Measurements from ENCODE around the gene C1QTNF8.

The C1QTNF8 gene
- total RNA-seq: 0 reads per million in 2 donors

- DNase-seq: no peak
Measured at GRCh38 chr16:1096169-1097082, at the start of gene C1QTNF8. Gene C1QTNF8, minus strand, starts transcription at chr16:1096244. Its CDS starts 1,322 bp downstream, at chr16:1094922.

GRCh38 chr16:1145383-1146100 is 49.5 kb upstream of the C1QTNF8 start:
- no peak for DNase-seq

- no peak for DNase-seq
Measured at GRCh38 chr16:1144476-1145382, 48.7 kb upstream of the C1QTNF8 start.

- no peak for DNase-seq
Measured at GRCh38 chr16:1143761-1144450, 47.9 kb upstream of the C1QTNF8 start.

- no peak for DNase-seq
Measured at GRCh38 chr16:1142911-1143310, 46.9 kb upstream of the C1QTNF8 start.

- no peak for DNase-seq
Measured at GRCh38 chr16:1141716-1142115, 45.7 kb upstream of the C1QTNF8 start.

GRCh38 chr16:1141191-1141590 is 45.1 kb upstream of the C1QTNF8 start:
- DNase-seq: no peak

- no peak for DNase-seq
Measured at GRCh38 chr16:1140582-1141162, 44.6 kb upstream of the C1QTNF8 start.

GRCh38 chr16:1137604-1138003 is 41.6 kb upstream of the C1QTNF8 start:
- DNase-seq: no peak

GRCh38 chr16:1135459-1135825 is 39.4 kb upstream of the C1QTNF8 start:
- no peak for DNase-seq

GRCh38 chr16:1134776-1135458 is 38.9 kb upstream of the C1QTNF8 start:
- DNase-seq: no peak

- no peak for DNase-seq
Measured at GRCh38 chr16:1133810-1134520, 37.9 kb upstream of the C1QTNF8 start.

GRCh38 chr16:1133271-1133670 is 37.2 kb upstream of the C1QTNF8 start:
- DNase-seq: no peak

- DNase-seq: no peak
Measured at GRCh38 chr16:1132431-1132830, 36.4 kb upstream of the C1QTNF8 start.

- no peak for DNase-seq
Measured at GRCh38 chr16:1131378-1131994, 35.4 kb upstream of the C1QTNF8 start.

GRCh38 chr16:1130382-1130781 is 34.3 kb upstream of the C1QTNF8 start:
- DNase-seq: no peak

GRCh38 chr16:1129106-1129960 is 33.3 kb upstream of the C1QTNF8 start:
- DNase-seq: no peak

GRCh38 chr16:1127971-1128715 is 32.1 kb upstream of the C1QTNF8 start:
- no peak for DNase-seq
